GM12874 (cell line): ENCODE measurements around the gene AMACR.

Source experiments
- CTCF ChIP-seq: IDR thresholded peaks from 2 replicates; pipeline ENCODE4 v1.5.1; 2011; ENCODE audit warnings: low read depth, mild to moderate bottlenecking, control low read depth, low read length, moderate library complexity; ENCODE audit not compliant: insufficient read depth

Gene AMACR

GRCh38 chr5:34041247-34041972, 33.6 kb upstream of the AMACR start:
- TF ChIP-seq CTCF, result no peak

GRCh38 chr5:34040472-34040871, 32.6 kb upstream of the AMACR start:
- TF ChIP-seq CTCF, result no peak

GRCh38 chr5:34039398-34040157, 31.7 kb upstream of the AMACR start:
- TF ChIP-seq CTCF, result no peak

- no peak for TF ChIP-seq CTCF
Measured at GRCh38 chr5:34038838-34039237, 31.0 kb upstream of the AMACR start.

- TF ChIP-seq CTCF, result no peak
Measured at GRCh38 chr5:34038390-34038789, 30.5 kb upstream of the AMACR start.

- no peak for TF ChIP-seq CTCF
Measured at GRCh38 chr5:34037726-34038125, 29.9 kb upstream of the AMACR start.

GRCh38 chr5:34035756-34036155, 27.9 kb upstream of the AMACR start:
- no peak for TF ChIP-seq CTCF
